Spleen (tissue), 7 donors: ENCODE data around the gene MAFF.

Source experiments
- POLR2A ChIP-seq, 3 donors: fragments of 450-650 bp; IDR thresholded peaks; one replicate each; pipeline ENCODE4 v1.5.1; 2017; ENCODE audit warnings: antibody characterized with exemption in 3 of 3, mild to moderate bottlenecking in 1 of 3
- TF ChIP-seq, protein P1 (sequence below), 11 experiments: fragments of 200-600 bp in 7 of 11; fragments of 450-650 bp in 4 of 11; sonication (generic) in 4 of 11; IDR thresholded peaks in 8 of 11; conservative IDR thresholded peaks in 3 of 11; 1 replicate in 7 of 11; 2 replicates in 4 of 11; pipeline versions ENCODE4 v1.4.0 to v1.8.0; 2016 to 2021; ENCODE audit warnings: antibody characterized with exemption in 11 of 11, inconsistent platforms in 4 of 11, mild to moderate bottlenecking in 1 of 11
- donor health status: DM: no; HTN: no; CAD: no; lungs with moderate emphysema.
- donor health status: DM: no; HTN: no; CAD: no.
- donor health status: DM: no; HTN: no; CAD: no.

DNA sequence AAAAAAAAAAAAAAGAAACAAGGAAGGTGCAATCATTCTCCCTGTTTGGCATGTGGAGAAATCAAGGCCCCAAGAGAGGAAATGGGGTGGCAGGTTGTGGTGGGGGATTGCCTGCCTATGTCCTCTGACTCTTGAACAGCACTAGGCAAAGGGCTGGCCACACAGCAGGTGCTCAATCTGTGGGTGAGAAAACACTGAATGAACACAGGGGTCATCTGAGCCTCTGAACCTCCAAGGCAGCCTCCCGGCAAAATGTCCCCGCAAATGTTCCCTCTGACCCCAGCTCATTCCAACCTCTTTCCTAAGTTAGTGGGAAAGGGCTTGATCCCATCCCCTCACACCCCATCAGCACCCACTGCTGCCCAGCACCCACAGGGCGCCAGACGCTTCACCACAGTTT, 24.8 kb upstream of the MAFF start:
- TF ChIP-seq, protein P1, sequence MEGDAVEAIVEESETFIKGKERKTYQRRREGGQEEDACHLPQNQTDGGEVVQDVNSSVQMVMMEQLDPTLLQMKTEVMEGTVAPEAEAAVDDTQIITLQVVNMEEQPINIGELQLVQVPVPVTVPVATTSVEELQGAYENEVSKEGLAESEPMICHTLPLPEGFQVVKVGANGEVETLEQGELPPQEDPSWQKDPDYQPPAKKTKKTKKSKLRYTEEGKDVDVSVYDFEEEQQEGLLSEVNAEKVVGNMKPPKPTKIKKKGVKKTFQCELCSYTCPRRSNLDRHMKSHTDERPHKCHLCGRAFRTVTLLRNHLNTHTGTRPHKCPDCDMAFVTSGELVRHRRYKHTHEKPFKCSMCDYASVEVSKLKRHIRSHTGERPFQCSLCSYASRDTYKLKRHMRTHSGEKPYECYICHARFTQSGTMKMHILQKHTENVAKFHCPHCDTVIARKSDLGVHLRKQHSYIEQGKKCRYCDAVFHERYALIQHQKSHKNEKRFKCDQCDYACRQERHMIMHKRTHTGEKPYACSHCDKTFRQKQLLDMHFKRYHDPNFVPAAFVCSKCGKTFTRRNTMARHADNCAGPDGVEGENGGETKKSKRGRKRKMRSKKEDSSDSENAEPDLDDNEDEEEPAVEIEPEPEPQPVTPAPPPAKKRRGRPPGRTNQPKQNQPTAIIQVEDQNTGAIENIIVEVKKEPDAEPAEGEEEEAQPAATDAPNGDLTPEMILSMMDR (IDR thresholded peaks at IDR 0.05 in 8 of 11, conservative IDR thresholded peaks at IDR 0.05 in 3 of 11) = no peak
- TF ChIP-seq POLR2A (IDR thresholded peaks at IDR 0.05) = no peak
